Muscle of leg (tissue), 11 donors: ENCODE measurements around the gene LY6G5C. TPM values are rescaled to one million over a fixed set of nuclear protein-coding genes. Genes with fewer than 3 reads are reported as not detected.

Experiments used
- DNase-seq: peaks from one replicate; pipeline ENCODE4 v3.0.0; 2013
- H3K27ac ChIP-seq: one replicate; pipeline ENCODE4 v1.5.1; 2013; ENCODE audit warnings: mild to moderate bottlenecking, low read length, control low read depth
- H3K27me3 ChIP-seq: one replicate; pipeline ENCODE4 v1.6.1; 2013; ENCODE audit warnings: low read length; ENCODE audit not compliant: control insufficient read depth, insufficient read depth
- H3K36me3 ChIP-seq: one replicate; pipeline ENCODE4 v1.6.1; 2013; ENCODE audit warnings: low read length; ENCODE audit not compliant: control insufficient read depth, insufficient read depth
- H3K4me1 ChIP-seq: one replicate; pipeline ENCODE4 v1.6.1; 2013; ENCODE audit warnings: low read length; ENCODE audit not compliant: control insufficient read depth, insufficient read depth
- H3K4me3 ChIP-seq: one replicate; pipeline ENCODE4 v1.5.1; 2013; ENCODE audit warnings: low read length, control low read depth
- H3K9me3 ChIP-seq: replicated peaks from 2 replicates; pipeline ENCODE4 v1.6.1; 2013; ENCODE audit warnings: low read depth, low read length; ENCODE audit not compliant: control insufficient read depth
- WGBS: methylation state at CpG from one replicate; pipeline ENCODE4 v1.1.5; 2013; ENCODE audit warnings: missing lambda C conversion rate; ENCODE audit not compliant: insufficient coverage; 5-methylcytosine and 5-hydroxymethylcytosine counted together
- polyA plus RNA-seq, 8 donors: library from polyadenylated mRNA; unstranded; fragments of 120-200 nt; gene quantifications; one replicate each; pipeline versions ENCODE4 v1.2.1 to v1.2.3, GENCODE V29; 2013; ENCODE audit warnings: inconsistent platforms in 1 of 8, low replicate concordance in 1 of 8; ENCODE audit not compliant: insufficient read length in 8 of 8, insufficient read depth in 1 of 8
- total RNA-seq: library from RNA; stranded (reverse); fragments of 120-200 nt; gene quantifications from one replicate; pipeline ENCODE4 v1.2.4, GENCODE V29; 2013

The LY6G5C gene
- total and polyA plus RNA-seq, 9 donors = 0.70 to 3.9 (median 2.2) TPM

DNA sequence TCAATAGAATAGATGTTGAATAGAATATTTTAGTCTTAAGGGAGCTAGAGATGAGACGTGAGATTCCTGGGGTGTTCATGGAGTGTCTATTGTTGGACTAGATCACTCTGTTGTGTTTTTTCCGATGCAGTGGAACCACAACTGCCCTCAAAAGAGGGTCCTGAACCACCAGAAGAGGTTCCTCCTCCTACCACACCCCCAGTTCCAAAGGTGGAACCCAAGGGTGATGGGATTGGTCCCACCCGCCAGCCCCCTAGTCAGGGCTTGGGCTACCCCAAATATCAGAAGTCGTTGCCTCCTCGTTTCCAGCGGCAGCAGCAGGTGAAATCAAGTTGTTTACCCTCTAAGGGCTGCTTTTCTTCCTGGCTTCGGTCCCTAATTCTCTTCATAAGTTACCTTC is 51.9 kb downstream of the LY6G5C start:
- H3K36me3 ChIP-seq = peaks cover 100% of the 10 kb centered on the region
- WGBS = 91% methylated on average over 7 of the region's 7 CpGs

DNA sequence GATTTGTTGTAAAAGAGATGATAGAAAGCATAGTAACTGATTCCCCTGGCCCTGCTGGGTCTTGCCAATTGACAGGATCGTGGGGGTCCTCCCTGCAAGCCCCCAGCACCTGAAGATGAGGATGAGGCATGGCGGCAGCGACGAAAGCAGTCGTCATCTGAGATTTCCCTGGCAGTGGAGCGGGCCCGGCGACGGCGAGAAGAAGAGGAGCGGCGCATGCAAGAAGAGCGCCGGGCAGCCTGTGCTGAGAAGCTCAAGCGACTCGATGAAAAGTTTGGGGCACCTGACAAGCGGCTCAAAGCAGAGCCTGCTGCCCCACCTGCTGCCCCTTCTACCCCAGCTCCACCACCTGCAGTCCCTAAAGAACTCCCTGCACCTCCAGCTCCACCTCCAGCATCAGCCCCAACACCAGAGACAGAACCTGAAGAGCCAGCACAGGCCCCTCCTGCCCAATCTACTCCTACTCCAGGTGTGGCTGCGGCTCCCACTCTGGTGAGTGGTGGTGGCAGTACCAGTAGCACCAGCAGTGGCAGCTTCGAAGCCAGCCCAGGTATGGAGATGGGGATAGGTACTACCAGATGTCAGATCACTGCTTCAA is 53.1 kb downstream of the LY6G5C start:
- WGBS = 97% methylated on average over 16 of the region's 19 CpGs
- Histone ChIP-seq H3K27me3 (no peaks in the 10 kb centered on the region), H3K4me3 (no peak overlapping the region), H3K27ac (no peak overlapping the region), H3K36me3 (peaks cover 98% of the 10 kb centered on the region), H3K9me3 (no peaks in the 10 kb centered on the region), H3K4me1 (no peaks in the 10 kb centered on the region)
- DNase-seq = no peak

More for the DNA sequence above, 51.9 kb downstream of the LY6G5C start:
- Histone ChIP-seq H3K27me3 (no peaks in the 10 kb centered on the region), H3K4me1 (no peaks in the 10 kb centered on the region), H3K4me3 (no peak overlapping the region), H3K27ac (no peak overlapping the region), H3K9me3 (no peaks in the 10 kb centered on the region)
- DNase-seq = no peak

DNA sequence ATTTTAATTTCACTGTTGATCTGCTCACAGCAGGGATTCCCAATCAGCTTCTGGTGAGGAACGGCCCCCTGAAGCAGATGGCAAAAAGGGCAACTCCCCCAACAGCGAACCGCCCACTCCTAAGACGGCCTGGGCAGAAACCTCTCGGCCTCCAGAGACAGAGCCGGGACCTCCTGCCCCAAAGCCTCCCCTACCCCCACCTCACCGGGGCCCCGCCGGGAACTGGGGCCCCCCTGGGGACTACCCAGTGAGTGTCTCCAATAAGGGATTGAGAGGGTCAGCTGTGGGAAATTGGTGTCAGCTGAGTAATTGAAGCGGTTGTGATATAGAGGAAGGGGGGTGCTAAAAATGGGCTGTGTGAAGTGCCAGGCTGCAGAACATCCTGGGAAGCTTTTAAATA is 53.9 kb downstream of the LY6G5C start:
- DNase-seq = no peak
- Histone ChIP-seq H3K36me3 (peaks cover 95% of the 10 kb centered on the region), H3K27me3 (no peaks in the 10 kb centered on the region), H3K4me3 (no peak overlapping the region), H3K9me3 (no peaks in the 10 kb centered on the region), H3K4me1 (peaks cover 6% of the 10 kb centered on the region), H3K27ac (no peak overlapping the region)
- WGBS = 89% methylated on average over 1 of the region's 10 CpGs

Other genes starting within 250 kb of the LY6G5C start
Only the 30 nearest of the 38 such genes appear.
- 354 TPM for gene DDX39B, start 139.1 kb downstream of the LY6G5C start, total RNA-seq
- gene DDX39B, start 139.1 kb downstream of the LY6G5C start, polyA plus RNA-seq = 100 to 1,000 TPM; 311 to 433 (median 373) TPM
- gene ATP6V1G2, start 134.5 kb downstream of the LY6G5C start, total RNA-seq = 1.4 TPM
- gene ATP6V1G2, start 134.5 kb downstream of the LY6G5C start, polyA plus RNA-seq = 1 to 10 TPM; 2.1 to 5.6 (median 4.6) TPM
- gene NFKBIL1, start 133.5 kb downstream of the LY6G5C start, total RNA-seq = 19.1 TPM
- 10 to 100 TPM; 16.3 to 20.6 (median 17.2) TPM for gene NFKBIL1, start 133.5 kb downstream of the LY6G5C start, polyA plus RNA-seq
- gene LTA, start 108.8 kb downstream of the LY6G5C start, total RNA-seq = 0.04 TPM
- gene LTA, start 108.8 kb downstream of the LY6G5C start, polyA plus RNA-seq = under 1 TPM in 5 of 8 donors, not detected in 3; 0.12 to 0.26 (median 0.19) TPM
- 0.22 TPM for gene TNF, start 105.5 kb downstream of the LY6G5C start, total RNA-seq
- gene TNF, start 105.5 kb downstream of the LY6G5C start, polyA plus RNA-seq = under 1 TPM in 6 of 8 donors, not detected in 2; 0.08 to 0.80 (median 0.25) TPM
- 0.58 TPM for gene LTB, start 98.6 kb downstream of the LY6G5C start, total RNA-seq
- 1 to 10 TPM; 1.1 to 2.9 (median 2.3) TPM for gene LTB, start 98.6 kb downstream of the LY6G5C start, polyA plus RNA-seq
- gene LST1, start 94.8 kb downstream of the LY6G5C start, total RNA-seq = 9.0 TPM
- gene LST1, start 94.8 kb downstream of the LY6G5C start, polyA plus RNA-seq = 1 to 10 TPM; 5.0 to 7.7 (median 6.8) TPM
- gene NCR3, start 88.1 kb downstream of the LY6G5C start, total RNA-seq = not detected
- under 1 TPM in 1 of 8 donors, not detected in 7; 0.14 TPM for gene NCR3, start 88.1 kb downstream of the LY6G5C start, polyA plus RNA-seq
- gene AIF1, start 65.8 kb downstream of the LY6G5C start, total RNA-seq = 29.2 TPM
- 10 to 100 TPM; 18.7 to 29.5 (median 21.1) TPM for gene AIF1, start 65.8 kb downstream of the LY6G5C start, polyA plus RNA-seq
- 51.3 TPM for gene PRRC2A, start 60.4 kb downstream of the LY6G5C start, total RNA-seq
- gene PRRC2A, start 60.4 kb downstream of the LY6G5C start, polyA plus RNA-seq = 100 to 1,000 TPM; 124 to 175 (median 153) TPM
- 150 TPM for gene BAG6, start 28.4 kb downstream of the LY6G5C start, total RNA-seq
- 100 to 1,000 TPM; 170 to 229 (median 214) TPM for gene BAG6, start 28.4 kb downstream of the LY6G5C start, polyA plus RNA-seq
- 2.6 TPM for gene APOM, start 25.2 kb downstream of the LY6G5C start, total RNA-seq
- 1 to 10 TPM; 3.5 to 8.5 (median 4.1) TPM for gene APOM, start 25.2 kb downstream of the LY6G5C start, polyA plus RNA-seq
- gene C6orf47, start 20.3 kb downstream of the LY6G5C start, total RNA-seq = 17.1 TPM
- 10 to 100 TPM; 13.7 to 18.9 (median 14.7) TPM for gene C6orf47, start 20.3 kb downstream of the LY6G5C start, polyA plus RNA-seq
- gene GPANK1, start 16.1 kb downstream of the LY6G5C start, total RNA-seq = 9.8 TPM
- gene GPANK1, start 16.1 kb downstream of the LY6G5C start, polyA plus RNA-seq = 10 to 100 TPM; 13.8 to 19.0 (median 15.7) TPM
- gene CSNK2B, start 15.0 kb downstream of the LY6G5C start, total RNA-seq = 107 TPM
- 100 to 1,000 TPM; 127 to 175 (median 140) TPM for gene CSNK2B, start 15.0 kb downstream of the LY6G5C start, polyA plus RNA-seq
- 4.9 TPM for gene LY6G5B, start 11.1 kb downstream of the LY6G5C start, total RNA-seq
- 10 to 100 TPM in 5 of 8 donors, 1 to 10 TPM in 3; 5.8 to 16.7 (median 12.8) TPM for gene LY6G5B, start 11.1 kb downstream of the LY6G5C start, polyA plus RNA-seq
- 50.8 TPM for gene ABHD16A, start 22.3 kb upstream of the LY6G5C start, total RNA-seq
- gene ABHD16A, start 22.3 kb upstream of the LY6G5C start, polyA plus RNA-seq = 10 to 100 TPM; 42.0 to 55.8 (median 44.9) TPM
- not detected for gene LY6G6F, start 25.8 kb upstream of the LY6G5C start, total RNA-seq
- gene LY6G6F, start 25.8 kb upstream of the LY6G5C start, polyA plus RNA-seq = not detected
- gene LY6G6D, start 34.3 kb upstream of the LY6G5C start, total RNA-seq = 0.58 TPM
- gene LY6G6D, start 34.3 kb upstream of the LY6G5C start, polyA plus RNA-seq = 1 to 10 TPM in 1 of 8 donors, under 1 TPM in 4, not detected in 3; 0.31 to 1.7 (median 0.75) TPM
- gene LY6G6C, start 40.7 kb upstream of the LY6G5C start, total RNA-seq = 0.09 TPM
- gene LY6G6C, start 40.7 kb upstream of the LY6G5C start, polyA plus RNA-seq = 1 to 10 TPM in 1 of 8 donors, under 1 TPM in 6, not detected in 1; 0.15 to 1.2 (median 0.37) TPM
- 0.09 TPM for gene MPIG6B, start 42.3 kb upstream of the LY6G5C start, total RNA-seq
- 1 to 10 TPM in 1 of 8 donors, under 1 TPM in 7; 0.44 to 1.2 (median 0.74) TPM for gene MPIG6B, start 42.3 kb upstream of the LY6G5C start, polyA plus RNA-seq
- 101 TPM for gene DDAH2, start 48.2 kb upstream of the LY6G5C start, total RNA-seq
- gene DDAH2, start 48.2 kb upstream of the LY6G5C start, polyA plus RNA-seq = 100 to 1,000 TPM; 111 to 147 (median 135) TPM
- 219 TPM for gene CLIC1, start 55.5 kb upstream of the LY6G5C start, total RNA-seq
- 100 to 1,000 TPM; 117 to 177 (median 152) TPM for gene CLIC1, start 55.5 kb upstream of the LY6G5C start, polyA plus RNA-seq
- 9.1 TPM for gene MSH5, start 58.9 kb upstream of the LY6G5C start, total RNA-seq
- 10 to 100 TPM in 6 of 8 donors, 1 to 10 TPM in 2; 5.3 to 20.8 (median 11.5) TPM for gene MSH5, start 58.9 kb upstream of the LY6G5C start, polyA plus RNA-seq
- gene SAPCD1, start 81.6 kb upstream of the LY6G5C start, total RNA-seq = 2.7 TPM
- 1 to 10 TPM; 1.4 to 6.3 (median 2.9) TPM for gene SAPCD1, start 81.6 kb upstream of the LY6G5C start, polyA plus RNA-seq
- gene VWA7, start 96.3 kb upstream of the LY6G5C start, total RNA-seq = 1.2 TPM
- 1 to 10 TPM in 7 of 8 donors, under 1 TPM in 1; 0.71 to 2.1 (median 1.6) TPM for gene VWA7, start 96.3 kb upstream of the LY6G5C start, polyA plus RNA-seq
- gene VARS1, start 114.7 kb upstream of the LY6G5C start, total RNA-seq = 21.9 TPM
- gene VARS1, start 114.7 kb upstream of the LY6G5C start, polyA plus RNA-seq = 10 to 100 TPM; 35.1 to 63.0 (median 51.2) TPM
- gene LSM2, start 125.9 kb upstream of the LY6G5C start, total RNA-seq = 42.0 TPM
- 10 to 100 TPM; 41.3 to 64.3 (median 56.8) TPM for gene LSM2, start 125.9 kb upstream of the LY6G5C start, polyA plus RNA-seq
- 2.3 TPM for gene HSPA1L, start 134.2 kb upstream of the LY6G5C start, total RNA-seq
- 1 to 10 TPM; 2.9 to 4.1 (median 3.6) TPM for gene HSPA1L, start 134.2 kb upstream of the LY6G5C start, polyA plus RNA-seq
- 76.7 TPM for gene HSPA1A, start 134.5 kb upstream of the LY6G5C start, total RNA-seq
- gene HSPA1A, start 134.5 kb upstream of the LY6G5C start, polyA plus RNA-seq = 10 to 100 TPM; 57.3 to 94.7 (median 82.0) TPM